ACC112 (cell line): Measurements from ENCODE around the gene IMMP2L.

Source experiments
- H2AFZ ChIP-seq: fragments of 200-600 bp; sonication (generic); one replicate; pipeline ENCODE4 v1.6.0; 2017; ENCODE audit warnings: antibody characterized with exemption, low read length; ENCODE audit not compliant: unreplicated experiment
- H3K27ac ChIP-seq: fragments of 200-600 bp; sonication (generic); 2 replicates; pipeline ENCODE4 v1.5.1; 2014; ENCODE audit warnings: low read depth, mild to moderate bottlenecking, antibody characterized with exemption, low read length, moderate library complexity
- H3K27me3 ChIP-seq: fragments of 200-600 bp; sonication (generic); 2 replicates; pipeline ENCODE4 v1.6.1; 2014; ENCODE audit warnings: mild to moderate bottlenecking, antibody characterized with exemption, low read length, moderate library complexity, mixed read lengths; ENCODE audit not compliant: insufficient read depth
- H3K36me3 ChIP-seq: fragments of 200-600 bp; sonication (generic); 2 replicates; pipeline ENCODE4 v1.6.1; 2016; ENCODE audit warnings: mild to moderate bottlenecking, antibody characterized with exemption, low read length, moderate library complexity, mixed read lengths; ENCODE audit not compliant: insufficient read depth
- H3K4me1 ChIP-seq: fragments of 200-600 bp; sonication (generic); one replicate; pipeline ENCODE4 v1.6.1; 2016; ENCODE audit warnings: low read length, mixed read lengths; ENCODE audit not compliant: insufficient read depth, unreplicated experiment, control insufficient read depth
- H3K4me3 ChIP-seq: fragments of 200-600 bp; sonication (generic); 2 replicates; pipeline ENCODE4 v1.5.1; 2014; ENCODE audit warnings: mild to moderate bottlenecking, low read depth, low read length
- H3K79me2 ChIP-seq: fragments of 200-600 bp; sonication (generic); one replicate; pipeline ENCODE4 v1.6.0; 2016; ENCODE audit warnings: low read length; ENCODE audit not compliant: control insufficient read depth, unreplicated experiment, insufficient read depth

The IMMP2L gene

GRCh38 chr7:110918949-110919548 is 643.2 kb downstream of the IMMP2L start:
- H3K4me3 ChIP-seq, result no peak overlapping the region
- H3K79me2 ChIP-seq, result no peaks in the 10 kb centered on the region
- no peak overlapping the region for H3K27ac ChIP-seq
- H3K27me3 ChIP-seq, result no peaks in the 10 kb centered on the region
- no peaks in the 10 kb centered on the region for H3K36me3 ChIP-seq
- H3K4me1 ChIP-seq, result peaks cover 29% of the 10 kb centered on the region
- H2AFZ ChIP-seq, result no peak overlapping the region

GRCh38 chr7:110914263-110914662 is 648.0 kb downstream of the IMMP2L start:
- Histone ChIP-seq H3K4me1 (no peaks in the 10 kb centered on the region), H3K27ac (no peak overlapping the region), H3K36me3 (no peaks in the 10 kb centered on the region), H3K27me3 (no peaks in the 10 kb centered on the region), H3K79me2 (no peaks in the 10 kb centered on the region), H2AFZ (no peak overlapping the region), H3K4me3 (no peak overlapping the region)

GRCh38 chr7:110911632-110912031 is 650.7 kb downstream of the IMMP2L start:
- H3K36me3 ChIP-seq, result no peaks in the 10 kb centered on the region
- no peaks in the 10 kb centered on the region for H3K27me3 ChIP-seq
- H3K27ac ChIP-seq, result no peak overlapping the region
- H3K4me3 ChIP-seq, result no peak overlapping the region
- no peak overlapping the region for H2AFZ ChIP-seq
- H3K79me2 ChIP-seq, result no peaks in the 10 kb centered on the region
- H3K4me1 ChIP-seq, result no peaks in the 10 kb centered on the region

- H3K79me2 ChIP-seq, result no peaks in the 10 kb centered on the region
- H3K36me3 ChIP-seq, result no peaks in the 10 kb centered on the region
- no peak overlapping the region for H3K27ac ChIP-seq
Observed at GRCh38 chr7:110909117-110909516, 653.2 kb downstream of the IMMP2L start.

GRCh38 chr7:110905773-110906566 is 656.3 kb downstream of the IMMP2L start:
- Histone ChIP-seq H2AFZ (no peak overlapping the region), H3K36me3 (no peaks in the 10 kb centered on the region), H3K4me3 (no peak overlapping the region), H3K4me1 (no peaks in the 10 kb centered on the region), H3K79me2 (no peaks in the 10 kb centered on the region), H3K27ac (no peak overlapping the region), H3K27me3 (no peaks in the 10 kb centered on the region)

More at GRCh38 chr7:110909117-110909516, 653.2 kb downstream of the IMMP2L start:
- H2AFZ ChIP-seq, result no peak overlapping the region
- no peak overlapping the region for H3K4me3 ChIP-seq
- H3K27me3 ChIP-seq, result no peaks in the 10 kb centered on the region
- H3K4me1 ChIP-seq, result no peaks in the 10 kb centered on the region

GRCh38 chr7:110898516-110898915 is 663.8 kb downstream of the IMMP2L start:
- Histone ChIP-seq H3K4me1 (no peaks in the 10 kb centered on the region), H3K4me3 (no peak overlapping the region), H3K36me3 (no peaks in the 10 kb centered on the region), H2AFZ (no peak overlapping the region), H3K27me3 (no peaks in the 10 kb centered on the region), H3K79me2 (no peaks in the 10 kb centered on the region), H3K27ac (no peak overlapping the region)

- Histone ChIP-seq H3K27me3 (no peaks in the 10 kb centered on the region), H3K4me3 (no peak overlapping the region), H3K36me3 (no peaks in the 10 kb centered on the region), H3K79me2 (no peaks in the 10 kb centered on the region), H2AFZ (no peak overlapping the region), H3K27ac (no peak overlapping the region), H3K4me1 (no peaks in the 10 kb centered on the region)
Observed at GRCh38 chr7:110897538-110897937, 664.8 kb downstream of the IMMP2L start.

GRCh38 chr7:110894111-110894510 is 668.2 kb downstream of the IMMP2L start:
- H3K27ac ChIP-seq, result no peak overlapping the region
- H3K4me3 ChIP-seq, result no peak overlapping the region
- H2AFZ ChIP-seq, result no peak overlapping the region
- no peaks in the 10 kb centered on the region for H3K27me3 ChIP-seq
- no peaks in the 10 kb centered on the region for H3K36me3 ChIP-seq
- H3K79me2 ChIP-seq, result no peaks in the 10 kb centered on the region
- H3K4me1 ChIP-seq, result no peaks in the 10 kb centered on the region

GRCh38 chr7:110891197-110891596 is 671.1 kb downstream of the IMMP2L start:
- no peaks in the 10 kb centered on the region for H3K79me2 ChIP-seq
- H3K36me3 ChIP-seq, result no peaks in the 10 kb centered on the region
- H3K27ac ChIP-seq, result no peak overlapping the region

GRCh38 chr7:110890101-110890500 is 672.2 kb downstream of the IMMP2L start:
- no peak overlapping the region for H3K27ac ChIP-seq
- no peaks in the 10 kb centered on the region for H3K4me1 ChIP-seq
- H3K79me2 ChIP-seq, result no peaks in the 10 kb centered on the region
- no peaks in the 10 kb centered on the region for H3K36me3 ChIP-seq
- no peak overlapping the region for H2AFZ ChIP-seq
- H3K27me3 ChIP-seq, result no peaks in the 10 kb centered on the region
- H3K4me3 ChIP-seq, result no peak overlapping the region

More at GRCh38 chr7:110891197-110891596, 671.1 kb downstream of the IMMP2L start:
- no peaks in the 10 kb centered on the region for H3K27me3 ChIP-seq
- H3K4me1 ChIP-seq, result no peaks in the 10 kb centered on the region
- H3K4me3 ChIP-seq, result no peak overlapping the region
- H2AFZ ChIP-seq, result no peak overlapping the region

GRCh38 chr7:110889335-110889734 is 673.0 kb downstream of the IMMP2L start:
- Histone ChIP-seq H3K27ac (no peak overlapping the region), H2AFZ (no peak overlapping the region), H3K79me2 (no peaks in the 10 kb centered on the region), H3K36me3 (no peaks in the 10 kb centered on the region), H3K4me1 (no peaks in the 10 kb centered on the region), H3K4me3 (no peak overlapping the region), H3K27me3 (no peaks in the 10 kb centered on the region)
